Glomerular visceral epithelial cell (primary cell): ENCODE data around the gene IARS1.

Source experiments
- DNase-seq: peaks from one replicate; pipeline ENCODE4 v3.0.0-alpha.2; 2016; ENCODE audit errors: extremely low spot score

IARS1 gene

GRCh38 chr9:92245005-92245797 is 48.3 kb downstream of the IARS1 start:
- DNase-seq = peak; percentile 87
